Gastrocnemius medialis (tissue), 4 donors: Measurements from ENCODE around the gene OTOP2.

Experiments
- POLR2A ChIP-seq, 2 donors: fragments of 450-650 bp; IDR thresholded peaks; one replicate each; pipeline ENCODE4 v1.6.1; 2017; ENCODE audit warnings: antibody characterized with exemption in 2 of 2, mild to moderate bottlenecking in 2 of 2, moderate library complexity in 2 of 2
- TF ChIP-seq, protein P1 (sequence below), 5 experiments: fragments of 450-650 bp in 3 of 5; fragments of 200-600 bp in 2 of 5; sonication (generic) in 2 of 5; IDR thresholded peaks in 4 of 5; conservative IDR thresholded peaks in 1 of 5; 1 replicate in 4 of 5; 2 replicates in 1 of 5; pipeline ENCODE4 v1.5.1; 2016 to 2019; ENCODE audit warnings: antibody characterized with exemption in 5 of 5, mild to moderate bottlenecking in 3 of 5, moderate library complexity in 3 of 5

DNA sequence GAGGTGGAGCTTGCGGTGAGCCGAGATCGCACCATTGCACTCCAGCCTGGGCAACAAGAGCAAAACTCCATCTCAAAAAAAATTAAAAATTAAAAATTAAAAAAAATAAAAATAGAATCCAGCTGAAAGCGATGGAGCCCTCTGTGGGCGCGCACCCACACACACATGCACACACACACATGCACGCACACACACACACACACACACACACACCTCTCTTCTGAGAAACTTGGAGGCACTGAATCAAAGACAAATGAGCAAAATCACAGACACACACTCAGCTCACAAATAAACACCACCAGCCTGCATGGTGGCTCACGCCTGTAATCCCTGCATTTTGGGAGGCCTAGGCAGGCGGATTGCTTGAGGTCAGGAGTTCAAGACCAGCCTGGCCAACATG, 21.0 kb upstream of the OTOP2 start:
- TF ChIP-seq, protein P1, sequence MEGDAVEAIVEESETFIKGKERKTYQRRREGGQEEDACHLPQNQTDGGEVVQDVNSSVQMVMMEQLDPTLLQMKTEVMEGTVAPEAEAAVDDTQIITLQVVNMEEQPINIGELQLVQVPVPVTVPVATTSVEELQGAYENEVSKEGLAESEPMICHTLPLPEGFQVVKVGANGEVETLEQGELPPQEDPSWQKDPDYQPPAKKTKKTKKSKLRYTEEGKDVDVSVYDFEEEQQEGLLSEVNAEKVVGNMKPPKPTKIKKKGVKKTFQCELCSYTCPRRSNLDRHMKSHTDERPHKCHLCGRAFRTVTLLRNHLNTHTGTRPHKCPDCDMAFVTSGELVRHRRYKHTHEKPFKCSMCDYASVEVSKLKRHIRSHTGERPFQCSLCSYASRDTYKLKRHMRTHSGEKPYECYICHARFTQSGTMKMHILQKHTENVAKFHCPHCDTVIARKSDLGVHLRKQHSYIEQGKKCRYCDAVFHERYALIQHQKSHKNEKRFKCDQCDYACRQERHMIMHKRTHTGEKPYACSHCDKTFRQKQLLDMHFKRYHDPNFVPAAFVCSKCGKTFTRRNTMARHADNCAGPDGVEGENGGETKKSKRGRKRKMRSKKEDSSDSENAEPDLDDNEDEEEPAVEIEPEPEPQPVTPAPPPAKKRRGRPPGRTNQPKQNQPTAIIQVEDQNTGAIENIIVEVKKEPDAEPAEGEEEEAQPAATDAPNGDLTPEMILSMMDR (IDR thresholded peaks at IDR 0.05 in 4 of 5, conservative IDR thresholded peaks at IDR 0.05 in 1 of 5), result no peak
- no peak for TF ChIP-seq POLR2A (IDR thresholded peaks at IDR 0.05)
